Esophagus squamous epithelium (tissue), 5 donors: Measurements from ENCODE around the gene CDKL5. TPM values are rescaled to one million over a fixed set of nuclear protein-coding genes. Genes with fewer than 3 reads are reported as not detected.

ENCODE experiments used
- DNase-seq: peaks from one replicate; lab custom pipeline; 2025; lab: John Stamatoyannopoulos, UW
- H3K27ac ChIP-seq, 4 donors: fragments of 200-600 bp; sonication (generic); one replicate each; pipeline ENCODE4 v1.5.1; 2016 to 2019; ENCODE audit warnings: mild to moderate bottlenecking in 1 of 4
- H3K27me3 ChIP-seq, 4 donors: fragments of 200-600 bp; sonication (generic); 1 replicate in 3 of 4; 2 replicates in 1 of 4; pipeline versions ENCODE4 v1.5.1 to v1.6.0; 2017 to 2021; ENCODE audit warnings: antibody characterized with exemption in 1 of 4
- H3K36me3 ChIP-seq, 3 donors: fragments of 200-600 bp; sonication (generic); one replicate each; pipeline ENCODE4 v1.5.1; 2016 to 2019
- H3K4me1 ChIP-seq, 3 donors: fragments of 200-600 bp; sonication (generic); one replicate each; pipeline ENCODE4 v1.5.1; 2017 to 2019
- H3K4me3 ChIP-seq, 4 donors: fragments of 200-600 bp; sonication (generic); 1 replicate in 3 of 4; 2 replicates in 1 of 4; pipeline ENCODE4 v1.5.1; 2016 to 2019; ENCODE audit warnings: mild to moderate bottlenecking in 2 of 4, moderate library complexity in 1 of 4
- H3K9me3 ChIP-seq, 3 donors: fragments of 200-600 bp; sonication (generic); one replicate each; pipeline ENCODE4 v1.5.1; 2016 to 2019
- POLR2A ChIP-seq, 4 donors: fragments of 450-650 bp; IDR thresholded peaks; one replicate each; pipeline ENCODE4 v1.6.1; 2017; ENCODE audit warnings: antibody characterized with exemption in 4 of 4, mild to moderate bottlenecking in 4 of 4, moderate library complexity in 3 of 4
- WGBS, 2 donors: methylation state at CpG; one replicate each; pipeline ENCODE4 v1.1.5; 2018; 5-methylcytosine and 5-hydroxymethylcytosine counted together
- intact Hi-C: fragments of 100-400 bp; cut with DNase I; formaldehyde crosslinking; loops from one replicate; pipeline ENCODE4 v1.15.0; 2022
- total RNA-seq, 4 donors: library from RNA; depleted of rRNA; stranded (reverse); fragments of >200 nt; gene quantifications; one replicate each; pipeline ENCODE4 v1.1.0, GENCODE V29; 2016
- TF ChIP-seq, protein P1 (sequence below), 6 experiments: fragments of 450-650 bp in 4 of 6; fragments of 200-600 bp in 2 of 6; sonication (generic) in 2 of 6; IDR thresholded peaks; one replicate each; pipeline ENCODE4 v1.5.1; 2016 to 2019; ENCODE audit warnings: antibody characterized with exemption in 6 of 6, mild to moderate bottlenecking in 4 of 6, moderate library complexity in 4 of 6
- donor health status: DM: yes; HTN: yes; CAD: no.

CDKL5 gene
- total RNA-seq, 4 donors from 2014 or later: 4.9 to 11.7 (median 7.8) TPM

DNA sequence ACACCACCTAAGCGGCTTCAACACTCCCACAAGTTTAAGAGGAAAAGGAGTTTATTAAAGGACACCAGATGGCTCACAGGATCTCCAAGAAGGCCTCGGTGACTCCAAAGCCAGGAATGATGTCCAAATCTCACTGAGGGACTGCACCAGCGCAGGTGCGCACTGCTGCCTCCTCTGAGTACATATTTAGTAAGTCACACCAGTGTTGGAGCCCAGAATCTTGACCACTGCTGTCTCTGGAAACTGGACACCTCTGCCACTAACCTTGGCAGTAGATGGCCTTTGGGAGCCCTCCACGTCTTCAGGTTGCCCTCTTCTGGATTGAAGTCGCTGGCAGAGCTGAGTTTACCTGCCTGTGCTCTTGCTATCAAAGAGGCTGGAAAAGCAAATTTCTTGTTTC lies 256.6 kb downstream of the CDKL5 start:
- Histone ChIP-seq H3K4me1 (no peaks in the 10 kb centered on the region), H3K27me3 (no peaks in the 10 kb centered on the region), H3K9me3 (no peaks in the 10 kb centered on the region), H3K4me3 (no peak overlapping the region), H3K27ac (no peak overlapping the region), H3K36me3 (no peaks in the 10 kb centered on the region)
- DNase-seq: no peak
- 81% methylated on average over 6 of the region's 6 CpGs; no CpG with 5 or more reads in 1 of the 2 donors for WGBS, 2 donors
- intact Hi-C loops: no loop called here
- TF ChIP-seq, protein P1, sequence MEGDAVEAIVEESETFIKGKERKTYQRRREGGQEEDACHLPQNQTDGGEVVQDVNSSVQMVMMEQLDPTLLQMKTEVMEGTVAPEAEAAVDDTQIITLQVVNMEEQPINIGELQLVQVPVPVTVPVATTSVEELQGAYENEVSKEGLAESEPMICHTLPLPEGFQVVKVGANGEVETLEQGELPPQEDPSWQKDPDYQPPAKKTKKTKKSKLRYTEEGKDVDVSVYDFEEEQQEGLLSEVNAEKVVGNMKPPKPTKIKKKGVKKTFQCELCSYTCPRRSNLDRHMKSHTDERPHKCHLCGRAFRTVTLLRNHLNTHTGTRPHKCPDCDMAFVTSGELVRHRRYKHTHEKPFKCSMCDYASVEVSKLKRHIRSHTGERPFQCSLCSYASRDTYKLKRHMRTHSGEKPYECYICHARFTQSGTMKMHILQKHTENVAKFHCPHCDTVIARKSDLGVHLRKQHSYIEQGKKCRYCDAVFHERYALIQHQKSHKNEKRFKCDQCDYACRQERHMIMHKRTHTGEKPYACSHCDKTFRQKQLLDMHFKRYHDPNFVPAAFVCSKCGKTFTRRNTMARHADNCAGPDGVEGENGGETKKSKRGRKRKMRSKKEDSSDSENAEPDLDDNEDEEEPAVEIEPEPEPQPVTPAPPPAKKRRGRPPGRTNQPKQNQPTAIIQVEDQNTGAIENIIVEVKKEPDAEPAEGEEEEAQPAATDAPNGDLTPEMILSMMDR (IDR thresholded peaks at IDR 0.05): no peak
- no peak for TF ChIP-seq POLR2A (IDR thresholded peaks at IDR 0.05)

DNA sequence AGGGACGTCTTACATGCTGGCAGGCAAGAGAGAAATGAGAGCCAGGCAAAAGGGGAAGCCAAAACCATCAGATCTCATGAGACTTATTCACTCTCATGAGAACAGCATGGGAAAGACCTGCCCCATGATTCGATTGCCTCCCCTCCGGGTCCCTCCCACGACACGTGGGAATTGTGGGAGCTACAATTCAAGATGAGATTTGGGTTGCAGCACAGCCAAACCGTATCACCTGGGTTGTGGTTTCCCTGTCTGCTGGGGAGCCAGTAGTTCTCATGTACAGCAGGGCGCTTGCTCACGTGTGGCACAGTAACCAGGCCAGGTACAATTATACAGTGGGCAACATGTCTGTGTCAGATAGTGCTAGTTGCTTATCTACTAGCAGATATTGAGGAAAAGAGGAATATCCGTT lies 257.6 kb downstream of the CDKL5 start:
- 61 to 65% methylated on average over 2 to 8 of the region's 9 CpGs for WGBS, 2 donors
- Histone ChIP-seq H3K27ac (no peak overlapping the region), H3K36me3 (no peaks in the 10 kb centered on the region), H3K9me3 (no peaks in the 10 kb centered on the region), H3K27me3 (no peaks in the 10 kb centered on the region), H3K4me1 (no peaks in the 10 kb centered on the region), H3K4me3 (no peak overlapping the region)
- DNase-seq: no peak
- TF ChIP-seq, protein P1 (IDR thresholded peaks at IDR 0.05): no peak
- no peak for TF ChIP-seq POLR2A (IDR thresholded peaks at IDR 0.05)
- intact Hi-C loops: no loop called here

DNA sequence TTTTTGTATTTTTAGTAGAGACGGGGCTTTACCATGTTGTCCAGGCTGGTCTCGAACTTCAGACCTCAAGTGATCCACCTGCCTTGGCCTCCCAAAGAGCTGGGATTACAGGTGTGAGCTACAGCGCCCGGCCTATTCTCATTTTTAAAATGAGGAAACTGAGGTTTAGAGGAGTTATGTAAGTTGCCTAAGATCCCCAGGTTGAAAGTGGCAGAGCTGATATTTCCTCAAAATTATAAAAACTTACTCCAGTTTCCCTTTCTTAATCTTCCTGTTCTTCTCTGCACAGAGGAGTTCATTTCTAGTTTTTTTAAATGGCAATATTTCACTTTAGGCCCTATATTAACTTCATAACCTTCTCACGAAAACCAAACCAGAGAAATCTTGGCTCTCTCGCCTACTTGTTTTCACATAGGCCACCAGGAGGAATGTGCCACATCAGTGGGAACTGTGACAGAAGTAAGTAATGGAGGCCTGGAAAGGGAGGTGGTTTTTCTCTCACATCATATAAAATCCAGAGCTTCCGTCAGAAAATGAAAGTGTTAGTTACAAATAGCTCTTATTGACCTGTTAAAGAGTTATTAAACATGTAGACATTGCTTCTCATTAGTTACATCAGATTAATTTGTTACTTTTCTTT lies 262.6 kb downstream of the CDKL5 start:
- Histone ChIP-seq H3K9me3 (no peaks in the 10 kb centered on the region), H3K27me3 (no peaks in the 10 kb centered on the region), H3K36me3 (no peaks in the 10 kb centered on the region), H3K27ac (no peak overlapping the region), H3K4me3 (no peak overlapping the region), H3K4me1 (no peaks in the 10 kb centered on the region)
- DNase-seq: no peak
- intact Hi-C loops: no loop called here
- TF ChIP-seq, protein P1 (IDR thresholded peaks at IDR 0.05): no peak
- TF ChIP-seq POLR2A (IDR thresholded peaks at IDR 0.05): no peak
- WGBS, 2 donors: 57 to 73% methylated on average over 3 to 6 of the region's 7 CpGs

DNA sequence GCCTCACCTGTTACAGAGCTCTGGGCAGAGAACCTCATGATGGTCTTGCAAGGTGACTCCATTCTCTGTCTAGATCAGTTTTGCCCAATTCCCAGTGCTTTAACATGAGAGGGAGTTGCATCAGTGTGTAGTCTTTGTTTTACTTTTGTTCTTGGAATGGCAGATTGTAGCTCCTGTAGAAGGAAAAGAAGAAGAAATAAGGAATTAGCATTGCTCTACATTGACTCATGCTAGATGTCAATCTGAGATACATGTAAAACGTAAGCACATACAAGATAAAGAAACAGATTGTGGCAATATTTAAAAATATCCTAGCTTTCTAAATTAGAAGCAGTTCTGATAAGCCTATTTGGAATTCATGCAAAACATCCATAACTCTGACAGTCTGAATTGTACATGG lies 266.0 kb downstream of the CDKL5 start:
- Histone ChIP-seq H3K27me3 (no peaks in the 10 kb centered on the region), H3K9me3 (no peaks in the 10 kb centered on the region), H3K27ac (no peak overlapping the region), H3K4me1 (no peaks in the 10 kb centered on the region), H3K36me3 (no peaks in the 10 kb centered on the region), H3K4me3 (no peak overlapping the region)
- DNase-seq: no peak
- TF ChIP-seq, protein P1 (IDR thresholded peaks at IDR 0.05): no peak
- TF ChIP-seq POLR2A (IDR thresholded peaks at IDR 0.05): no peak
- intact Hi-C loops: no loop called here
- WGBS, 2 donors: 25 to 84% methylated on average over 1 of the region's 1 CpG

DNA sequence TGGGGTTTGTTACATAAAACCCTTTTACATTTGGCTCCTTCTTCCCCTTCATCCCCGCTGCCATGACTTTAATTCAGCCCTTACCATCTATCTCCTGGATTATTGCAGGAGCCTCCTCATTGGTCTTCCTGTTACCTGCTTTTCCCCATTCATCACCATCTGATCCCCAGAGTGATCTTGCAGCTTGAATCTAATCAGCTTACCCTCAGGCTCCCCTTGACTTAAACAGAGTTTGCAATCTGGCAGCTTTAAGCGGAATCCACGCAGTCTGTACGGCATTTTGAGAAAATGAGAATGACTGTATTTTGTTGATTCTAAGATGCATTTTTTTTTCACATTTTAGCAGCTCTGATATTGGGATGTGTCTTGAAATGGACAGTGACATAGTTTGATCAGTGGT lies 267.1 kb downstream of the CDKL5 start:
- no peaks in the 10 kb centered on the region for H3K36me3 ChIP-seq
- H3K27me3 ChIP-seq: no peaks in the 10 kb centered on the region
- DNase-seq: no peak
- TF ChIP-seq, protein P1 (IDR thresholded peaks at IDR 0.05): no peak
- no peak for TF ChIP-seq POLR2A (IDR thresholded peaks at IDR 0.05)
- 75 to 90% methylated on average over 4 of the region's 4 CpGs for WGBS, 2 donors
- H3K27ac ChIP-seq: no peak overlapping the region
- no peaks in the 10 kb centered on the region for H3K4me1 ChIP-seq
- intact Hi-C loops: no loop called here
- no peak overlapping the region for H3K4me3 ChIP-seq
- H3K9me3 ChIP-seq: no peaks in the 10 kb centered on the region
